Astrocyte of the spinal cord (primary cell): ENCODE measurements around the gene GLMN.
"Not testable (repeated sequence)": the region's sequence is repeated elsewhere in the genome, so short reads cannot be mapped to it uniquely, and the experiment has no call there.

ENCODE experiments used
- DNase-seq: peaks from one replicate; pipeline ENCODE4 v3.0.0; 2011; ENCODE audit warnings: low read depth, low spot score
- H3K4me3 ChIP-seq: 2 replicates; pipeline ENCODE4 v1.5.1; 2011; ENCODE audit warnings: low read depth, mild to moderate bottlenecking, low read length, moderate library complexity
- in situ Hi-C: cut with HindIII; loops from 2 replicates; pipeline ENCODE4 v1.10.0; 2017; ENCODE audit warnings: low sequenced_read_pairs
- TF ChIP-seq, protein P1 (sequence below): IDR thresholded peaks from 2 replicates; pipeline ENCODE4 v1.5.1; 2012; ENCODE audit warnings: low read depth, mild to moderate bottlenecking, low read length, inconsistent platforms

Gene GLMN

DNA sequence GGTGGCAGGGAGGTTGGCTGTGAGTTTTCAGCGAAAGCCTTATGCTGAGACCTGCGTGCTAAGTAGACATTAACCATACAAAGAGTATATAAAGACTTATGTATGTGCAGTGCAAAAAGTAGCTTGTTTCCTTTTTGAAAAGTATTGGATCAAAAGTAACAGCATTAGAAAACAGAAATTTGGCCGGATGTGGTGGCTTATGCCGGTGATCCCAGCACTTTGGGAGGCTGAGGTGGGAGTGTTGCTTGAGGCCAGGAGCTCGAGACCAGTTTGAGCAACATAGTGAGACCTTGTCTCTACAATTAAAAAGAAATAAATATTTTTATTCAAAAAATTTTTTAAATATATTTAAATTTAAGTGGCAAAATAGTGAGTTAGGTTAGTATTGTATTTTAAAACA, 2.2 kb upstream of the GLMN start:
- in situ Hi-C loops, result no loop called here

DNA sequence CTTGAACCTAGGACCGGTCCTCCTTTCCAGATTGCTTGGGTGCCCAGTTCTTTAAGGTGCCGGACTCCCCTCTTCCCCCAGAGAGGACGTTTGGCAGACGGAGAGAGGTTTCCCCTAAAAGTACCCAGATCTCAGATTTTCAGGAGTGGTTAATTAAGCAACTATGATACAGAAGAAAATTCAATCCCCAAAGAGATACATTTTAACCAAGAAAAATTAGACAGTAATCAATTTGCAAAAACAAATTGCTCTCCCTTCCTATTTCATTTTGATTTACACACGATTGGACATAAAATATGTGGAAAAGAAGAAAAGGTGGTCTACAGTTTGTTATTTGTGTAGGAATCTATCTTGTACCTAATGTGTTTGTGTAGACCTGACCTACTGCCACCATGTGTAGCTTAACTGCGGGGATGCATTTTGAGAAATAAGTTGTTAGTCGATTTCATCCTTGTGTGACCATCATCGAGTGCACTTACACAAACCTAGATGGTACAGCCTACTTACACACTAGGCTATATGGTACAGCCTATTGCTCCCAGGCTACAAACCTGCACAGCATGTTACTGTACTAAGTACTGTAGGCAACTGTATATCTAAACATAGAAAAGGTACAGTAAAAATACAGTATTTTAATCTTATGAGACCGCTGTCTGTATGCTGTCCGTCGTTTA, 827 bp upstream of the GLMN start:
- DNase-seq, result peak; percentile 16
- peak overlapping the region; percentile 90 for H3K4me3 ChIP-seq
- in situ Hi-C loops, result no loop called here
- TF ChIP-seq, protein P1, sequence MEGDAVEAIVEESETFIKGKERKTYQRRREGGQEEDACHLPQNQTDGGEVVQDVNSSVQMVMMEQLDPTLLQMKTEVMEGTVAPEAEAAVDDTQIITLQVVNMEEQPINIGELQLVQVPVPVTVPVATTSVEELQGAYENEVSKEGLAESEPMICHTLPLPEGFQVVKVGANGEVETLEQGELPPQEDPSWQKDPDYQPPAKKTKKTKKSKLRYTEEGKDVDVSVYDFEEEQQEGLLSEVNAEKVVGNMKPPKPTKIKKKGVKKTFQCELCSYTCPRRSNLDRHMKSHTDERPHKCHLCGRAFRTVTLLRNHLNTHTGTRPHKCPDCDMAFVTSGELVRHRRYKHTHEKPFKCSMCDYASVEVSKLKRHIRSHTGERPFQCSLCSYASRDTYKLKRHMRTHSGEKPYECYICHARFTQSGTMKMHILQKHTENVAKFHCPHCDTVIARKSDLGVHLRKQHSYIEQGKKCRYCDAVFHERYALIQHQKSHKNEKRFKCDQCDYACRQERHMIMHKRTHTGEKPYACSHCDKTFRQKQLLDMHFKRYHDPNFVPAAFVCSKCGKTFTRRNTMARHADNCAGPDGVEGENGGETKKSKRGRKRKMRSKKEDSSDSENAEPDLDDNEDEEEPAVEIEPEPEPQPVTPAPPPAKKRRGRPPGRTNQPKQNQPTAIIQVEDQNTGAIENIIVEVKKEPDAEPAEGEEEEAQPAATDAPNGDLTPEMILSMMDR, result no peak

More for the DNA sequence above, 2.2 kb upstream of the GLMN start:
- TF ChIP-seq, protein P1, result no peak
- H3K4me3 ChIP-seq, result no peak overlapping the region
- no peak for DNase-seq

DNA sequence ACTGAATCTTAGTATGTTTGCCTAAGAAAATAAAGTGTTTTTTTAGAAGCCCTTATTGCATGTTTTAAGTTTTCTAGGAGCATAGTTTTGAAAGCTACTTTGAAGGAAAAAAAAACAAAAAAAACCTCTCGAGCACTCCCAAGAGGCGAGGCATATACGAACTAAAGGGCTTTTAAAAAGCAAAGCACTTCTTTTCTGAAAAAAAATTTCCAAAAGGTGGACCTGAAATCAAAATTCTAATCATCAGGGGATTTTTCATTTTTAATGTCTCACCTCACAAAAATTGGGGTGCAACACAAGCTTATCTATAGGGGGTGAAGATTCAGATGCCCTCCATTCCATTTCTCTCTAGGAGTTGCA, 594 bp downstream of the GLMN start:
- peak overlapping the region; percentile 90 for H3K4me3 ChIP-seq
- in situ Hi-C loops, result no loop called here
- no peak for DNase-seq
- TF ChIP-seq, protein P1, result no peak

DNA sequence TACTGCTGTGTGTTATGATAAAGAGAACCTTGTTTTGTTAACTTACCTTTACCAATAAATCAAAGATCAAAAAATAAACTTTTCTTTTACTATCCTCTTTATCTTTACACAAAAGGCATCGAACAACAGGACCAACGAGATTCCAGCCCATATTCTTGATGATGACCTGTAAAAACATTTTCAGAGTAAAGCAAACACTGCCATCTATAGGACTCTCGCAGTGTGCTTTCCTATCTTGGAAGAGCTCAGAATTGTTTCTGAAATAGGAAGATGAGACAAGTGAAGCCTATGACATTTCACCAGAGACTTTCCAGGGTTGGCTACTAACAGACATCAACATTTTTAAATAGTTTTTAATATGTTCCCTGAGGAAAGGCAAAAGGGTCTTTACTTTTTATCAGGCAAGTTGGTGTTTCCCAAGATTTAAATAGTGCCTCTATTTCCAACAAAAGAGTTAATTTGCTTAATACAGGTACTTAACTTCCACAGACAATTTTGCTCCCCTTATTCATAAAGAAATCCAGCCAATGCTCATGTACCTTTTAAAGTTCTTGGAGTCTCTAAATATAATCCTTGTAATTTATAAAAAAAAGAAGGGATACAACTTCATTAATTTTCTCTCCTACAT, 7.3 kb downstream of the GLMN start:
- peak; percentile 74 for DNase-seq
- TF ChIP-seq, protein P1, result peak; percentile 78
- in situ Hi-C loops, result no loop called here
- no peak overlapping the region for H3K4me3 ChIP-seq

DNA sequence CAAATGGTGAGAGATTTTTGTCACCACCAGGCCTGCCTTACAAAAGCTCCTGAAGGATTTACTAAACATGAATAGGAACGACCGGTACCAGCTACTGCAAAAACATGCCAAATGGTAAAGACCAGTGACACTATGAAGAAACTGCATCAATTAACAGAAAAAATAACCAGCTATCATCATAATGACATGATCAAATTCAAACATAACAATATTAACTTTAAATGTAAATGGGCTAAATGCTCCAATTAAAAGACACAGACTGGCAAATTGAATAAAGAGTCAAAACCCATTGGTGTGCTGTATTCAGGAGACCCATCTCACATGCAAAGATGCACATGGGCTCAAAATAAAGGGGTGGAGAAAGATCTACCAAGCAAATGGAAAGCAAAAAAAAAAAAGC, 17.4 kb downstream of the GLMN start:
- in situ Hi-C loops, result not testable (repeated sequence)

DNA sequence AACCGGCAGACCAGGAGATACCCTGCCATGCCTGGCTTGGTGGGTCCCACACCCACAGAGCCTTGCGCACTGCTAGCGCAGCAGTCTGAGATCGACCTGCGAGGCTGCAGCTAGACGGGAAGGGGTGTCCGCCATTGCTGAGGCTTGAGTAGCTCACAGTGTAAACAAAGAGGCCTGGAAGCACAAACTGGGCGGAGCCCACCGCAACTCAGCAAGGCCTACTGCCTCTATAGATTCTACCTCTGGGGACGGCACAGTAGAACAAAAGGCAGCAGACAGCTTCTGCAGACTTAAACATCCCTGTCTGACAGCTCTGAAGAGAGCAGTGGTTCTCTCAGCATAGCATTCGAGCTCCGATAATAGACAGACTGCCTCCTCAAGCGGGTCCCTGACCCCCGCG, 19.0 kb downstream of the GLMN start:
- DNase-seq, H3K4me3 ChIP-seq, in situ Hi-C loops: not testable (repeated sequence)

More for the DNA sequence above, 17.4 kb downstream of the GLMN start:
- DNase-seq, H3K4me3 ChIP-seq: not testable (repeated sequence)

DNA sequence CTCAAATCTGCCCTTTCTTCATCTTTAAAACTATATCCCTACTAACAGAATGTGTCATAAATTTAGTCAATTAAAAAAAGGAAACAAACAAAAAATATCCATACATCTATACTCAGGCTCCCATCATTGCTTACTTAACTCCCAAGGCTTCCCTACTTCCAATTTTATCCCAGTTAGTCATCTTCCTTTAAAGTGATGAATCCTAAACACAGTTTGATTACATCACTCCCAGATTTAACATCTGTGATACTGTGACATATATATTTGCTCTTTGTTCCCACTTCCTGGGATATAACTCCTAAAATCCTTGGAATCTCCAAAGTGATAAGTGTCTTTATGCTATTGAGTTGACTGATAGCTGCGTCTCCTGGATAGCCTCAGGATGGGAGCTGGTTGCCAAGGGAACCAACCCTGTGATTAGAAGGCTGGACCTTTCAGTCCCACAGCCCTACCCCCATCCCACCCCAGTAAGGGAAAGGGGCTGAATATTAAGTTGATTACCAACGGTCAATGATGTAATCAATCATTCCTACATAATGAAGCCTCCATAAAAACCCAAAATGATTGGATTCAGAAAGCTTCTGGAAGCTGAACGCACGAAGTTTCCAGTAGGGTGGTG, 21.6 kb downstream of the GLMN start:
- TF ChIP-seq, protein P1, result no peak
- DNase-seq, result peak; percentile 52
- in situ Hi-C loops, result no loop called here
- no peak overlapping the region for H3K4me3 ChIP-seq
